Nucleus accumbens (tissue), 56 donors: ENCODE data around the gene HOXB1.
"Not testable (repeated sequence)": the region's sequence is repeated elsewhere in the genome, so short reads cannot be mapped to it uniquely, and the experiment has no call there.

Experiments
- DNase-seq, 56 donors: peaks; one replicate each; lab custom pipeline; 2025; lab: John Stamatoyannopoulos, UW

Gene HOXB1

GRCh38 chr17:48526608-48527546 lies 3.9 kb downstream of the HOXB1 start:
- DNase-seq, result no peak

GRCh38 chr17:48523010-48523409 lies 7.8 kb downstream of the HOXB1 start:
- DNase-seq, result no peak

GRCh38 chr17:48522031-48522653 lies 8.7 kb downstream of the HOXB1 start:
- DNase-seq, result no peak

- no peak for DNase-seq
These were observed 10.2 kb downstream of the HOXB1 start for GRCh38 chr17:48520631-48521079.

- DNase-seq, result no peak
These were observed 11.4 kb downstream of the HOXB1 start for GRCh38 chr17:48519427-48519826.

GRCh38 chr17:48517478-48517877 lies 13.3 kb downstream of the HOXB1 start:
- no peak for DNase-seq

- DNase-seq, result no peak
These were observed 14.6 kb downstream of the HOXB1 start for GRCh38 chr17:48515925-48516900.

GRCh38 chr17:48514477-48514876 lies 16.3 kb downstream of the HOXB1 start:
- DNase-seq, result no peak

GRCh38 chr17:48513666-48514455 lies 16.9 kb downstream of the HOXB1 start:
- no peak for DNase-seq

GRCh38 chr17:48513097-48513496 lies 17.7 kb downstream of the HOXB1 start:
- DNase-seq, result no peak

- DNase-seq, result no peak
These were observed 19.8 kb downstream of the HOXB1 start for GRCh38 chr17:48510761-48511604.

- DNase-seq, result no peak
These were observed 20.4 kb downstream of the HOXB1 start for GRCh38 chr17:48510381-48510760.

- not testable (repeated sequence) for DNase-seq
These were observed 21.1 kb downstream of the HOXB1 start for GRCh38 chr17:48509708-48510107.

- no peak for DNase-seq
These were observed 24.6 kb downstream of the HOXB1 start for GRCh38 chr17:48506246-48506645.

- DNase-seq, result no peak
These were observed 25.0 kb downstream of the HOXB1 start for GRCh38 chr17:48505788-48506187.

GRCh38 chr17:48504953-48505352 lies 25.9 kb downstream of the HOXB1 start:
- DNase-seq, result no peak

- no peak for DNase-seq
These were observed 27.1 kb downstream of the HOXB1 start for GRCh38 chr17:48503747-48504146.

- DNase-seq, result no peak
These were observed 27.9 kb downstream of the HOXB1 start for GRCh38 chr17:48502901-48503300.

GRCh38 chr17:48502312-48502711 lies 28.5 kb downstream of the HOXB1 start:
- DNase-seq, result no peak
